Lower leg skin (tissue), 4 donors: ENCODE measurements around the gene RNASE8. TPM values are rescaled to one million over a fixed set of nuclear protein-coding genes. Genes with fewer than 3 reads are reported as not detected.

Source experiments
- DNase-seq, 2 donors: peaks; one replicate each; pipeline ENCODE4 v3.0.0-alpha.2; 2019; ENCODE audit warnings: low spot score in 2 of 2
- H3K4me3 ChIP-seq: fragments of 200-600 bp; sonication (generic); 2 replicates; pipeline ENCODE4 v1.5.1; 2017; ENCODE audit warnings: mild to moderate bottlenecking, low read depth; ENCODE audit not compliant: poor library complexity, severe bottlenecking
- POLR2A ChIP-seq, 2 donors: fragments of 450-650 bp; IDR thresholded peaks; one replicate each; pipeline ENCODE4 v1.6.1; 2016 to 2017; ENCODE audit warnings: antibody characterized with exemption in 2 of 2, mild to moderate bottlenecking in 1 of 2, moderate library complexity in 1 of 2
- WGBS, 2 donors: methylation state at CpG; one replicate each; pipeline ENCODE4 v1.1.5; 2018; 5-methylcytosine and 5-hydroxymethylcytosine counted together
- intact Hi-C: fragments of 100-400 bp; cut with DNase I; formaldehyde crosslinking; loops from one replicate; pipeline ENCODE4 v1.15.0; 2023; ENCODE audit warnings: low total_unique reads
- total RNA-seq, 4 donors: library from RNA; depleted of rRNA; stranded (reverse); fragments of >200 nt; gene quantifications; one replicate each; pipeline ENCODE4 v1.1.0, GENCODE V29; 2016
- TF ChIP-seq, protein P1 (sequence below), 3 donors: fragments of 450-650 bp; IDR thresholded peaks; one replicate each; pipeline ENCODE4 v1.5.1; 2016; ENCODE audit warnings: antibody characterized with exemption in 3 of 3, mild to moderate bottlenecking in 3 of 3, moderate library complexity in 2 of 3

Gene RNASE8
- total RNA-seq, 4 donors from 2014 or later: not detected

DNA sequence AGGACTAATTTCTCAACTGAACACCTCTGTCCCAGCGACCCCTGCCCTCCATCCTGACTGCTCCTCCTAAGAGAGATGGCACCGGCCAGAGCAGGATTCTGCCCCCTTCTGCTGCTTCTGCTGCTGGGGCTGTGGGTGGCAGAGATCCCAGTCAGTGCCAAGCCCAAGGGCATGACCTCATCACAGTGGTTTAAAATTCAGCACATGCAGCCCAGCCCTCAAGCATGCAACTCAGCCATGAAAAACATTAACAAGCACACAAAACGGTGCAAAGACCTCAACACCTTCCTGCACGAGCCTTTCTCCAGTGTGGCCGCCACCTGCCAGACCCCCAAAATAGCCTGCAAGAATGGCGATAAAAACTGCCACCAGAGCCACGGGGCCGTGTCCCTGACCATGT is 14.7 kb upstream of the RNASE8 start:
- WGBS, 2 donors: 66 to 73% methylated on average over 8 of the region's 8 CpGs
- intact Hi-C loops: no loop called here

DNA sequence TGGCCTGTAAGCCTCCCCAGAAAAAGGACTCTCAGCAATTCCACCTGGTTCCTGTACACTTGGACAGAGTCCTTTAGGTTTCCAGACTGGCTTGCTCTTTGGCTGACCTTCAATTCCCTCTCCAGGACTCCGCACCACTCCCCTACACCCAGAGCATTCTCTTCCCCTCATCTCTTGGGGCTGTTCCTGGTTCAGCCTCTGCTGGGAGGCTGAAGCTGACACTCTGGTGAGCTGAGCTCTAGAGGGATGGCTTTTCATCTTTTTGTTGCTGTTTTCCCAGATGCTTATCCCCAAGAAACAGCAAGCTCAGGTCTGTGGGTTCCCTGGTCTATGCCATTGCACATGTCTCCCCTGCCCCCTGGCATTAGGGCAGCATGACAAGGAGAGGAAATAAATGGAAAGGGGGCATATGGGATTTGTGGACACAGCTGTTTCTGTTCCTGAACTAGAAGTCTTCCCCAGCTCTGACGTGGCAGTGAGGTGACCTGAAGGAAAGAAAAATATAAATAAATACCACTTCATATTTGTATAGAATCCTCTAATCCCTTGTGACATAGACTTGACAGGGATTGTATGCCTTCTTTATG is 14.1 kb upstream of the RNASE8 start:
- no peak for TF ChIP-seq POLR2A (IDR thresholded peaks at IDR 0.05)
- TF ChIP-seq, protein P1, sequence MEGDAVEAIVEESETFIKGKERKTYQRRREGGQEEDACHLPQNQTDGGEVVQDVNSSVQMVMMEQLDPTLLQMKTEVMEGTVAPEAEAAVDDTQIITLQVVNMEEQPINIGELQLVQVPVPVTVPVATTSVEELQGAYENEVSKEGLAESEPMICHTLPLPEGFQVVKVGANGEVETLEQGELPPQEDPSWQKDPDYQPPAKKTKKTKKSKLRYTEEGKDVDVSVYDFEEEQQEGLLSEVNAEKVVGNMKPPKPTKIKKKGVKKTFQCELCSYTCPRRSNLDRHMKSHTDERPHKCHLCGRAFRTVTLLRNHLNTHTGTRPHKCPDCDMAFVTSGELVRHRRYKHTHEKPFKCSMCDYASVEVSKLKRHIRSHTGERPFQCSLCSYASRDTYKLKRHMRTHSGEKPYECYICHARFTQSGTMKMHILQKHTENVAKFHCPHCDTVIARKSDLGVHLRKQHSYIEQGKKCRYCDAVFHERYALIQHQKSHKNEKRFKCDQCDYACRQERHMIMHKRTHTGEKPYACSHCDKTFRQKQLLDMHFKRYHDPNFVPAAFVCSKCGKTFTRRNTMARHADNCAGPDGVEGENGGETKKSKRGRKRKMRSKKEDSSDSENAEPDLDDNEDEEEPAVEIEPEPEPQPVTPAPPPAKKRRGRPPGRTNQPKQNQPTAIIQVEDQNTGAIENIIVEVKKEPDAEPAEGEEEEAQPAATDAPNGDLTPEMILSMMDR (IDR thresholded peaks at IDR 0.05): no peak
- intact Hi-C loops: no loop called here
- no peak overlapping the region for H3K4me3 ChIP-seq
- peak in 1 of 2 donors; percentile 59 for DNase-seq
- 60 to 63% methylated on average over 2 of the region's 2 CpGs for WGBS, 2 donors

More for the DNA sequence above, 14.7 kb upstream of the RNASE8 start:
- H3K4me3 ChIP-seq: no peak overlapping the region
- peak in 1 of 2 donors; percentile 80 for DNase-seq
- TF ChIP-seq, protein P1 (IDR thresholded peaks at IDR 0.05): no peak
- TF ChIP-seq POLR2A (IDR thresholded peaks at IDR 0.05): no peak

DNA sequence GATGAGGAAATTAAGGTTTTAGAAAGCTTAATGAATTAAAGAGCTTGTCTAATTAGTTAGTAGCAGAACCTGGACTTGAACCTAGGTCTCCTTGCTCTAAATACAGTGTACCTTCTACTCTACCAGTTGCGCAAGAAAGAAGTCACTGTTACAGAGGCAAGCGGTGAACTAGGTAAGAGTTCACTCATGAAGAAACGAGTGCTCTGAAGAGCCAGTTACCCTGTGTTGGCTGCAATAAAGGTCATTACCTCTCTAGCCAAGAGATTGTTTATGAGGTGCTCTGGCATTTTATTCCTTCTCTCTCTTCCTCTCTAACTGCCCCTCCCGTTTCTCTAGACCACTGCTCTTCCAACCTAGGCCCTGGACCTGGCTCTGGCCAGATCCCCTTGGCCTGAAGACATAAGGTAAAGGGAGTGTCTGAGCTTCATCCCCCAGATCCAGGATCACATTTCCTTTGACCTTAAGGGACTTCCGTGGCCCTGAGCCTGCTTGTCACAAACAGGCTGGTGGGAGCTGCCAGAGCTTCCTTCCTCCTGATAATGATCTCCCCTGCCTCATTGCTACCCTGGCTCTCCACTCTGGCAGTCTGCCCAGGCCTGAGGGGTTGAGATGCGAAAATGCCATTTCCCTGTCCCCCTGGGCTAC is 13.5 kb upstream of the RNASE8 start:
- TF ChIP-seq, protein P1 (IDR thresholded peaks at IDR 0.05): no peak
- TF ChIP-seq POLR2A (IDR thresholded peaks at IDR 0.05): no peak
- WGBS, 2 donors: 48 to 51% methylated on average over 6 of the region's 6 CpGs
- peak in 1 of 2 donors; percentile 87 for DNase-seq
- H3K4me3 ChIP-seq: no peak overlapping the region
- intact Hi-C loops: no loop called here

DNA sequence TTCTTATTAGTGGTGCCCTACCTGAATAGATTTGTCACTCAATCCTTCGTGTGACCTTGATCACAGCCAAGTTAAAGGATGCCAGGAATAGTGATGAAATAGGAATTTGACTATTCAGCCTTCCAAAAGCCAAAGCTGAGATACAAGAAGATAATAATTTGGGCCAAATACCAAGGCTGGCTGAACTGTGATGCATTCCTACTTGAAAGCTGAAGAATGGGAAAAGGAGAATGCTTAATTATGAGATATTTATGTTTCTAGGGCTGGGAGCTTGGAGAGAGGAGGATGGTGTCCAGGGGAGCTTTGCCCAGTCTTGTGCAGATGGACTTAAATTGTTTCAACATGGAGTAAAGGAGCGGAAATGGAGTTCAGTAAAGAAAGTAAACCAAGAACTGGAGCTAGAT is 10.2 kb upstream of the RNASE8 start:
- no peak overlapping the region for H3K4me3 ChIP-seq
- 40 to 44% methylated on average over 2 of the region's 2 CpGs for WGBS, 2 donors
- TF ChIP-seq, protein P1 (IDR thresholded peaks at IDR 0.05): no peak
- no peak for TF ChIP-seq POLR2A (IDR thresholded peaks at IDR 0.05)
- intact Hi-C loops: no loop called here
- DNase-seq: peak in 1 of 2 donors; percentile 12

DNA sequence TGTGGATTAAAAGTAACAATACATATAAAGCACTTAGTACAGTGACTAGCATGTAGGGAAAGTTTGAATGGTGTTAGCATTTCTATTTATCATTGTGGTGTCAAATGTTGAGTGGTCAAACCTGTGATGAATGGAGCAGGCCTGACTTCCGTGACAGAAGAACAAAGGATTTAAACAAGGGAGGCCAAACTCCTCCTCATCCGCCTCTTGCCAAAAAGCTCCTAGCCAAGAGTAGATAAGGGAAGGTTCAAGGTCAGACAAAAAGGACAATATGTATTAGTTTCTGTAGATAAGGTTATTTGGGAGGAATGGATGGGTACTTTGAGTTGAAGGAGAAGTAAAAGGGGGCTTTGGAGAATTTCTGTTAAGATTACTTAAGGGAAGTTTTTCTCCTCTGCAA is 9.0 kb upstream of the RNASE8 start:
- 73 to 88% methylated on average over 2 of the region's 2 CpGs for WGBS, 2 donors
- peak in 1 of 2 donors; percentile 49 for DNase-seq
- no peak overlapping the region for H3K4me3 ChIP-seq
- intact Hi-C loops: no loop called here
- no peak for TF ChIP-seq POLR2A (IDR thresholded peaks at IDR 0.05)
- TF ChIP-seq, protein P1 (IDR thresholded peaks at IDR 0.05): no peak
